Stomach (tissue), 4 donors: Measurements from ENCODE around the gene RIC8A.
"Not testable (repeated sequence)": the region's sequence is repeated elsewhere in the genome, so short reads cannot be mapped to it uniquely, and the experiment has no call there.

ENCODE experiments used
- POLR2A ChIP-seq, 4 donors: fragments of 450-650 bp; IDR thresholded peaks; one replicate each; pipeline ENCODE4 v1.6.1; 2016; ENCODE audit warnings: antibody characterized with exemption in 4 of 4, control low read depth in 2 of 4, mild to moderate bottlenecking in 1 of 4, moderate library complexity in 1 of 4
- POLR2AphosphoS5 ChIP-seq, 3 donors: sonication (generic); formaldehyde crosslinking; IDR thresholded peaks; one replicate each; pipeline ENCODE4 v1.6.1; 2016; ENCODE audit warnings: antibody characterized with exemption in 3 of 3
- TF ChIP-seq, protein P1 (sequence below), 7 experiments: fragments of 450-650 bp in 4 of 7; fragments of 200-600 bp in 3 of 7; sonication (generic) in 3 of 7; IDR thresholded peaks; one replicate each; pipeline ENCODE4 v1.5.1; 2016 to 2019; ENCODE audit warnings: antibody characterized with exemption in 7 of 7, control low read depth in 2 of 7, mild to moderate bottlenecking in 1 of 7

DNA sequence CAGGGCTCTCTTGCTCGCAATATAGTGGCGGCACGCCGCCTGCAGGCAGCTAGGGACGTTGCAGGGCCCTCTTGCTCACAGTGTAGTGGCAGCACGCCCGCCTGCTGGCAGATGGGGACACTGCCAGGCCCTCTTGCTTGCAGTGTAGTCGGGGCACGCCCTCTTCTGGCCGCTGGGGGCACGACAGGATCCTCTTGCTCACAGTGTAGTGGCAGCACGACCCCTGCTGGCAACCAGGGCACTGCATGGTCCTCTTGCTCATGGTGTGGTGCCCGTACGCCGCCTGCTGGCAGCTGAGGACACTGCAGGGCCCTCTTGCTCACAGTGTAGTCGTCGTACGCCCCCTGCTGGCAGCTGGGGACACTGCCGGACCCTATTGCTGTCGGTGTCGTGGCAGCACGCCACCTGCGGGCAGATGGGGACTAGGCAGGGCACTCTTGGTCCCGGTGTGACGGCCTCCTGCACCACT is 17.6 kb upstream of the RIC8A start:
- not testable (repeated sequence) for TF ChIP-seq POLR2A, POLR2AphosphoS5 (IDR thresholded peaks at IDR 0.05)
- TF ChIP-seq, protein P1, sequence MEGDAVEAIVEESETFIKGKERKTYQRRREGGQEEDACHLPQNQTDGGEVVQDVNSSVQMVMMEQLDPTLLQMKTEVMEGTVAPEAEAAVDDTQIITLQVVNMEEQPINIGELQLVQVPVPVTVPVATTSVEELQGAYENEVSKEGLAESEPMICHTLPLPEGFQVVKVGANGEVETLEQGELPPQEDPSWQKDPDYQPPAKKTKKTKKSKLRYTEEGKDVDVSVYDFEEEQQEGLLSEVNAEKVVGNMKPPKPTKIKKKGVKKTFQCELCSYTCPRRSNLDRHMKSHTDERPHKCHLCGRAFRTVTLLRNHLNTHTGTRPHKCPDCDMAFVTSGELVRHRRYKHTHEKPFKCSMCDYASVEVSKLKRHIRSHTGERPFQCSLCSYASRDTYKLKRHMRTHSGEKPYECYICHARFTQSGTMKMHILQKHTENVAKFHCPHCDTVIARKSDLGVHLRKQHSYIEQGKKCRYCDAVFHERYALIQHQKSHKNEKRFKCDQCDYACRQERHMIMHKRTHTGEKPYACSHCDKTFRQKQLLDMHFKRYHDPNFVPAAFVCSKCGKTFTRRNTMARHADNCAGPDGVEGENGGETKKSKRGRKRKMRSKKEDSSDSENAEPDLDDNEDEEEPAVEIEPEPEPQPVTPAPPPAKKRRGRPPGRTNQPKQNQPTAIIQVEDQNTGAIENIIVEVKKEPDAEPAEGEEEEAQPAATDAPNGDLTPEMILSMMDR (IDR thresholded peaks at IDR 0.05), result peak in 1 of 7 experiments; percentile 21
